ENCODE results near the gene MVB12A.

The MVB12A gene

DNA sequence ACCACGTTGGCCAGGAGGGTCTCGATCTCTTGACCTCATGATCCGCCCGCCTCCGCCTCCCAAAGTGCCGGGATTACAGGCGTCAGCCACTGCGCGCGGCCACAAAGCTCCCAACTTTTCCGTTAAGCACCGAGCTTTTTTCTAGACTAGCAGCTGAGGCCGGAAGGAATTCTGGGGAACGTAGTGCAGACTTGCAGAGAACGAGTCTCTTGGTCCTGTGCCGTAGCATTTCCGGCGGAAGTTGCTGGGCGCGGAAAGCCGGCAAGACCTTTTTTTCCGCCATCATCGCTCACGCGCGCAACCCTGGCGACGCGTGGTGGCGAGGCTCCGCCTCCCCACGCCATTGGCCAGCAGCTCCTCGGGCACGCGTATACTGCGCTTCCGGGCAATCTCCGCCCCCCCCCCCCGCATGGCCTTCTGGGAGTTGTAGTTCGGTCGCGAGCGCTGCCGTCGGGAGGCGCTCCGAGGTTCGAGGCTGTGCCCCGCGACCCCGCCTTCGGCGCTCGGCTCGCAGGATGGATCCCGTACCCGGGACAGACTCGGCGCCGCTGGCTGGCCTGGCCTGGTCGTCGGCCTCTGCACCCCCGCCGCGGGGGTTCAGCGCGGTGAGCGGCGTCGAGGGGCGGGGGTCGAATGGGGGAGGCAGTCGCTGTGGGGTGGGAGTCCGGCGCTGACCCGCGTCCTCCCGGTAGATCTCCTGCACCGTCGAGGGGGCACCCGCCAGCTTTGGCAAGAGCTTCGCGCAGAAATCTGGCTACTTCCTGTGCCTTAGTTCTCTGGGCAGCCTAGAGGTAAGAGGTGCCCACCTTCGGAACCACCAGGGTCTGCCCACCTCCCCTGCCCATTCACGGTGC lies at the start of gene MVB12A:
TSS of gene MVB12A (plus strand) at position 427 of the 854 bp plus-strand sequence. CDS start at position 516, 89 bp downstream.
- H3K27ac ChIP-seq: peak within 1 kb of the TSS; percentile 67 to 89 (median 84)

DNA sequence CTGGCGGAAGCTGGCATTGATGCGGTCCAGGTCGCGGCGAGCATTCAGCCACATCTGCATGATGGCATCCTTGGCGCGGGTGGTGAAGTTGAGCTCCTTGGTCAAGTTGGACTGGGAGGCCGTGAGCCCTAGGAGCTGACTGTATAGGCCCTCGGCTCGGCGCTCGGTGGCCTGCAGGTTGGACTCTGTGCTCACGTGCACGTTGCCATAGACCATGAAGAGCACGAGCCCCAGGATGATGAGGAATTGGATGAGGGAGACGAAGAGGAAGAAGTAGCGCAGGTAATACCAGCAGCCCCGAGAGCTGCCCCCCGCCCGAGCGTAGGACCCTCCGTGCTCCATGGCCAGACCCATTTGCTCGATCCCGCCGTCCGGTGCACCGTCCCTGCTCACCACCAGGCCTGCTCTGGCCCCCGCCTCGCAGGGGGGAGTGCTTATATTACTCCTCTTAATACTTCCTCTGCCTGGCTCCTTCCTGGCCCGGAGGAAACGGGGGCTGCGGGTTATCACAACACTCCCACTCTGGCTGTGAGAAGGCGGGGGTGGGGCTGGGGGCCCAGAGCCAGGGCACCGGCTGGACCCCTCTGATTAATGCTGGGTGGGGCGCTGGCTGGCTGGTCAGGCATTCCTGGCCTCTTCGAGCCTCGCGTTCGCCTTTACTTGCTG lies 42.8 kb upstream of the MVB12A start, which contains the start of gene PLVAP:
TSS of gene PLVAP (minus strand) at position 408 of the 666 bp plus-strand sequence. CDS start at position 354, 54 bp downstream.
- Histone ChIP-seq H3K27ac (peak within 1 kb of the TSS in 10 of 11 experiments; percentile 44 to 81 (median 74); a peak in 19 of 22 replicates), H3K4me2 (peak within 1 kb of the TSS; percentile 65 to 95 (median 86)), H3K9me3 (replicated peaks in 1 of 11) (peaks cover 0 to 8% (median 4%) of the 10 kb centered on the region in 11 experiments; a peak in 3 of 22 replicates), H3K27me3 (no peaks in the 10 kb centered on the region), H3K4me1 (peaks cover 62 to 94% (median 86%) of the 10 kb centered on the region in 10 experiments), H3K36me3 (no peaks in the 10 kb centered on the region), H4K20me1 (no peaks in the 10 kb centered on the region), H3K9ac (peak within 1 kb of the TSS in 10 of 11 experiments; percentile 37 to 63 (median 53); a peak in 15 of 22 replicates), H3K4me3 (peak within 1 kb of the TSS in 4 of 10 experiments; percentile 25 to 48 (median 42); a peak in 7 of 20 replicates)
- TF ChIP-seq Cebpa-rat (IDR thresholded peaks at IDR 0.05): no peak

More for the DNA sequence above, at the start of gene MVB12A:
- H3K9ac ChIP-seq: peak within 1 kb of the TSS; percentile 76 to 87 (median 84)
- H3K9me3 ChIP-seq (replicated peaks in 1 of 11): no peaks in the 10 kb centered on the region
- H3K4me2 ChIP-seq: peak within 1 kb of the TSS; percentile 87 to 97 (median 93)
- H4K20me1 ChIP-seq: no peaks in the 10 kb centered on the region
- no peak for TF ChIP-seq Cebpa-rat (IDR thresholded peaks at IDR 0.05)
- peaks cover 9 to 41% (median 25%) of the 10 kb centered on the region in 11 experiments; a peak in 20 of 22 replicates for H3K36me3 ChIP-seq
- peaks cover 23 to 43% (median 34%) of the 10 kb centered on the region in 10 experiments for H3K4me1 ChIP-seq
- H3K4me3 ChIP-seq: peak within 1 kb of the TSS; percentile 68 to 86 (median 74)
- no peaks in the 10 kb centered on the region for H3K27me3 ChIP-seq

DNA sequence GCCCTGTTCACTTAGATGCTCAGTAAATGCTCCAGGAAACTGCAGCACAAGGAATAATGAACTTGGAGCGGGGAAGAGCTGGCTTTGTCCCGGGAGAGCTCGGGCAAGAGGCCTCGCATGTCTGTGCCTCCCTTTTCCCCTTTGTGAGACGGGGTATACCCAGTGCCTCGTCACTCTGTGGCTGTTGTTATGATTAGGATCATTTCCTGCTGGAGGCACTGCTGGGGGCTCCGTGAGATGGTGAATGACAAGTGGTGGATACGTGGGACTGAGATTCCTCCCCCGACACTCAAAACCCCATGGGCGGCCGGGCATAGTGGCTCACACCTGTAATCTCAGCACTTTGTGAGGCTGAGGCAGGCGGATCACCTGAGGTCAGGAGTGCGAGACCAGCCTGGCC lies 41.6 kb upstream of the MVB12A start:
- H4K20me1 ChIP-seq: no peaks in the 10 kb centered on the region
- H3K27ac ChIP-seq: peak overlapping the region in 9 of 11 experiments; percentile 57 to 81 (median 76); a peak in 18 of 22 replicates
- no peak overlapping the region for H3K4me3 ChIP-seq
- H3K9me3 ChIP-seq (replicated peaks in 1 of 11): peaks cover 0 to 8% (median 4%) of the 10 kb centered on the region in 11 experiments; a peak in 3 of 22 replicates
- no peaks in the 10 kb centered on the region for H3K27me3 ChIP-seq
- peaks cover 66 to 94% (median 87%) of the 10 kb centered on the region in 10 experiments for H3K4me1 ChIP-seq
- H3K36me3 ChIP-seq: no peaks in the 10 kb centered on the region
- peak overlapping the region in 5 of 11 experiments; percentile 35 to 63 (median 53); a peak in 7 of 22 replicates for H3K9ac ChIP-seq
- peak overlapping the region; percentile 65 to 95 (median 86) for H3K4me2 ChIP-seq
- no peak for TF ChIP-seq Cebpa-rat (IDR thresholded peaks at IDR 0.05)

DNA sequence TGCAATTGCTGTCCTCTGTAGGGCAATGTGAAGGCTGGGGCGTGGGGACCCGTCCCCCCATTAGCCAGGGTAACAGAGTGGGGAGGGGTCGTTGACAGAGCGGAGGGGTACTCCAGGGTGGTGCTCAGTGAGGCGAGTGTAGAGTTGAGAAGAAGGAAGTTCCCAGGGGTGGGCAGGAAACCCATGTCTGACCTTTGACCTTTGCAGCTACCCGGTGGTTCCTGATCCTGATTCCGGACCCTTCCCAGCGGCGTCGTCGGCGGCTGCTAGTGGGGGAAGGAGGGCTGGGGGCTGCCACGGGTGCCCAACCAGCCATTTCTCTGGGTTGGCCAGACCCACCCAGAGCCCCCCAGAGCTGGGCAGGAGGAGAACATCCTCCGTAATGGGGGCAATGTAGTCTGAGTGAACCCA lies 40.6 kb upstream of the MVB12A start:
- Histone ChIP-seq H3K9me3 (replicated peaks in 1 of 11) (peaks cover 0 to 8% (median 4%) of the 10 kb centered on the region in 11 experiments; a peak in 3 of 22 replicates), H3K4me1 (peaks cover 58 to 94% (median 85%) of the 10 kb centered on the region in 10 experiments), H3K27ac (peak overlapping the region in 10 of 11 experiments; percentile 57 to 81 (median 74); a peak in 20 of 22 replicates), H3K27me3 (no peaks in the 10 kb centered on the region), H3K4me3 (peak overlapping the region in 2 of 10 experiments; percentile 4 to 6; a peak in 1 of 20 replicates), H3K4me2 (peak overlapping the region; percentile 65 to 95 (median 86)), H3K36me3 (no peaks in the 10 kb centered on the region), H3K9ac (peak overlapping the region in 9 of 11 experiments; percentile 16 to 63 (median 51); a peak in 13 of 22 replicates), H4K20me1 (no peaks in the 10 kb centered on the region)
- no peak for TF ChIP-seq Cebpa-rat (IDR thresholded peaks at IDR 0.05)

DNA sequence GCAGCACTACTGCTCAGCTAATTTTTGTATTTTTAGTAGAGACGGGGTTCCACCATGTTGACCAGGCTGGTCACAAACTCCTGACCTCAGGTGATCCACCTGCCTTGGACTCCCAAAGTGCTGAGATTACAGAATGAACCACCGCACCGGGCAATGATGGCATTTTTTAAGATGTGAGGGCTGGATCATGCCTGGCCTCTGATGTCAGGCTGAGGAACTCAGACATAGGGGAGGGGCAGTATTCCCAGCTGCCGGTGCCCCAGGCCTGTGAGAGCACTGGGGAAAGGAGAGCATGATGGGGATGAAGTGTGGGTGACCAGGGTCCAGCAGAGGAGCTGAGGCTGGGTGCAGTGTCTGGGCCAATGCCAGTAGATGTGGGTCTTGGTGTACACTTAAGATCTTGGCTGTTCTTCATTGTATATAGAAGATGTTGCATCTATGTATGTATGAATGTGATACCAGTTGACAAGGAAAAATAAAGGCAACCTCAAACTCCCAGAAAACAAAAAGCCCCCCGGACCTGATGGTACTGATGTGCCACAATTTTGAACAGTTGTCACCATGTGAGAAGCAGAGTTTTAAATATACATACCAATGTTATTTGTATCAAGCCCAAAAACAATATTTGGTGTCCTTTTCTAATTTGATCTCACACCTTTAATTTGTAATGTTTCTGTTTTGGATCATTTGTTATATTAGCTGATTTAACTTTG lies 39.3 kb upstream of the MVB12A start:
- Histone ChIP-seq H3K27ac (peak overlapping the region in 4 of 11 experiments; percentile 67 to 81 (median 80); a peak in 4 of 22 replicates), H3K4me3 (no peak overlapping the region), H3K9me3 (replicated peaks in 1 of 11) (peaks cover 0 to 8% (median 4%) of the 10 kb centered on the region in 11 experiments; a peak in 3 of 22 replicates), H3K27me3 (no peaks in the 10 kb centered on the region), H3K36me3 (no peaks in the 10 kb centered on the region), H3K4me1 (peaks cover 48 to 94% (median 75%) of the 10 kb centered on the region in 10 experiments), H3K4me2 (peak overlapping the region in 2 of 11 experiments; percentile 3 to 93; a peak in 3 of 22 replicates), H4K20me1 (no peaks in the 10 kb centered on the region), H3K9ac (no peak overlapping the region)
- no peak for TF ChIP-seq Cebpa-rat (IDR thresholded peaks at IDR 0.05)

DNA sequence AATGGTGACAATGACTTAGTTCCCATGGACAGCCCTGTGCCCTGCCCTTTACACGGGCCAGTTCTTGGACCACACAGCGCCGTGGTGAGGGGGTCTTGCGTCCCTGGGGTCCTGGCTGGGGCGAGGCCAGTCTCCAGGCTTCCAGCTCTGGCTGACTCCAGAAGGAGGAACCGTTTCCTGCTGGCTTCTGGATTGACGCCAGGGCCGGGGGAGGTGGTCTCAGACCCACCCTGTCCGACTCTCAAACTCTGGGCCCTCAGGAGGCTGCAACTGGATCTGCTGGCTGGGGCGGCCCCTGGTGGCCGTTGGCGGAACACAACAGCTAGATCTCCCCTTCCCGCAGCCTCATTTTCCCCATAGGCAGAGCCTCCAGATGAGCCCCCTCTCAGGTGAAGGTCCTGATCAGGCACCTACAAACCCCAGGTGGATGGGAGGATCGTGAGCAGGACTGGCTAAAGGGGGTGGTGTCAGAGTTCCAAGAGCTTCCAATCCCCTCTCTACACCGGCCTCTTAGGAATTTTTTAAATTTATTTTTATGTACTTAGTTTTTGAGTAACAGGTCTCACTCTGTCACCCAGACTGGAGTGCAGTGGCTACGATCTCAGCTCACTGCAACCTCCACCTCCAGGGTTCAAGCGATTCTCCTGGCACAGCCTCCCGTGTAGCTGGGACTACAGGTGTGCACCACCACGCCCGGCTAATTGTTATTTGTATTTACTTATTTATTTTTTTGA lies 33.8 kb upstream of the MVB12A start:
- TF ChIP-seq Cebpa-rat (IDR thresholded peaks at IDR 0.05): no peak
- Histone ChIP-seq H3K4me3 (no peak overlapping the region), H3K9ac (no peak overlapping the region), H4K20me1 (no peaks in the 10 kb centered on the region), H3K4me2 (peak overlapping the region in 8 of 11 experiments; percentile 15 to 79 (median 38); a peak in 11 of 22 replicates), H3K36me3 (no peaks in the 10 kb centered on the region), H3K9me3 (replicated peaks in 1 of 11) (peaks cover 0 to 11% (median 6%) of the 10 kb centered on the region in 11 experiments; a peak in 9 of 22 replicates), H3K27ac (peak overlapping the region in 6 of 11 experiments; percentile 16 to 49 (median 38); a peak in 5 of 22 replicates), H3K4me1 (peaks cover 20 to 58% (median 44%) of the 10 kb centered on the region in 10 experiments), H3K27me3 (peaks cover 10 to 21% (median 15%) of the 10 kb centered on the region in 11 experiments; a peak in 20 of 22 replicates)

DNA sequence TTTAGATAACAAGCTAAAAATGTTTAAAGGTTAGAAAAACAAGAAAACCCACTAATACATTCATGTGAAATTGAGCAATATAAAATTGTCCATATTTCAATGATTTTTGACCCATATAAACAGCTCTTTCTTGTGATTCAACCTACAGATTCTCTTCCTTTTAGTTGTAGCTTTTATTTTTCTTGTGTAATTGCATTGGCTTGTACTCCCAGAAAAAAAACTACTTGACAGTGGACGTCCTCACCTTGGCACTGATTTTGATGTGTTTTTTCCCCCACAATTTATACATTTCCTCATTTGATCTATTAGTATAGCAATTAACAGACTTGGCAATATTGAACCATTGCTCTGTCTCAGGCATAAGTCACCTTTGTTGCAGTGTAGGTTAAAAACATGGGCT lies 30.6 kb upstream of the MVB12A start:
- H3K4me2 ChIP-seq: no peak overlapping the region
- H3K27ac ChIP-seq: no peak overlapping the region
- peaks cover 0 to 6% (median 0%) of the 10 kb centered on the region in 11 experiments; a peak in 4 of 22 replicates for H3K36me3 ChIP-seq
- no peak overlapping the region for H3K9ac ChIP-seq
- no peak for TF ChIP-seq Cebpa-rat (IDR thresholded peaks at IDR 0.05)
- H3K27me3 ChIP-seq: peaks cover 10 to 21% (median 15%) of the 10 kb centered on the region in 11 experiments; a peak in 20 of 22 replicates
- H3K4me1 ChIP-seq: peaks cover 28 to 59% (median 39%) of the 10 kb centered on the region in 10 experiments
- H3K4me3 ChIP-seq: no peak overlapping the region
- 0 out of 22 replicates have a peak, but pooled peaks cover 0 to 6% (median 0%) of the 10 kb centered on the region in 11 experiments for H4K20me1 ChIP-seq
- H3K9me3 ChIP-seq (replicated peaks in 1 of 11): peaks cover 0 to 11% (median 6%) of the 10 kb centered on the region in 11 experiments; a peak in 9 of 22 replicates

All from BLaER1 treated with 17β-estradiol and CSF1 and Interleukin-3, amounts not matched to agents 10 nM and 100 nM (cell line).